OCI-LY3 (cell line): Measurements from ENCODE around the gene IRX5.

Experiments used
- CTCF ChIP-seq: fragments of 200-600, 300-600 bp; sonication (generic); IDR thresholded peaks from 2 replicates; pipeline ENCODE4 v1.5.1; 2014; ENCODE audit warnings: antibody characterized with exemption, low read length, low read depth
- EZH2phosphoT487 ChIP-seq: fragments of 200-600 bp; shearing (Covaris generic); IDR thresholded peaks from 2 replicates; pipeline ENCODE4 v1.6.1; 2018; ENCODE audit warnings: antibody characterized with exemption, mixed run types, low read depth

- TF ChIP-seq CTCF: no peak
- TF ChIP-seq EZH2phosphoT487: no peak
Measured at GRCh38 chr16:54946909-54947308, 16.2 kb downstream of the IRX5 start.
